Stimulated activated naive CD4-positive, alpha-beta T cell (primary cell): ENCODE measurements around the gene NDUFB6.
"Not testable (repeated sequence)": the region's sequence is repeated elsewhere in the genome, so short reads cannot be mapped to it uniquely, and the experiment has no call there.

ENCODE experiments used
- DNase-seq, 6 experiments: peaks; one replicate each; lab custom pipeline; 2025; lab: John Stamatoyannopoulos, UW

NDUFB6 gene

DNA sequence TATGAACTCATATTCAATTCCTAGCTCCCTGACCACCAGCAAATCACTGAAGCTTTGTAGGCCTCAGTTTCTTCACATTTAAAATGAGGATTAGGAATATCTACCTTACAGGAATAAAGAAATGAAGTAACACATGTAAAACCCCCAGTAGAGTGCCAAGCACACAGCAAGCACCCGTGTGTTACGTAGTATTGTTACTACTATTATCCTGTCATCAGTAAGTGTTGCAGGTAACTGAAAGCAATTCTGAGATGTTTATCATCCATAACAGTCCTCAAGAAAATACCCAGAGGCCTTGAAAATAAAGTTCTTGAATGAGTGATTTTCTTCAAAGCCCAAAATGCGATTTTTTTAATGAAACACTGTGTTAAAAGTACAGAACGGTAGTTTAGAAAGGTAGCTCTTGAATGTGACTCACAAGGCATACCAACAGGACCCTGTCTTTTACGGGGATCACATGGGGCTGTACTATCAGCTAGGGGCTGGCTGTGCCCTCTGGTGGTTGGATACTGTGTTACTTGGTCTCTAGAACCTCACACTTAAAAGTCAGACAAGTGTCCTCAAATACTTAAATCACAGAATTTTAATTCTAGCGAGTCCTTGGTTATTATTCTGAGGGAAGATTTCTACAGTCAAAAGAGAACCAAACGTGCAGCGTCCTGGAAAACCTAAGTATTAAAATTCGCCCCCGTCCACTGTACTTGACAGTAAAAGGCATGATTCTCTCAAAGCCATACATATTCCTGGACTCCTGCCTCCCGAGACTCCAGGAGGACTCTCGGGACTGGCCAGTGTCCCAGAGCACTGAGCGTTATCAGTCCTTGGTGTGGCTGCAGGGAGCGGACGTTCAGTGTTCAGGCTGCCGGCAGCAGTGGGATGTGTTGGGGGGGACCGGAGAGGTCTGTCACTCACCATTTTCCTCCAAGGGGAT is 725 bp downstream of the NDUFB6 start:
- DNase-seq, result peak; percentile 21 to 80 (median 68)

- no peak for DNase-seq
Measured at GRCh38 chr9:32570262-32570661, 2.7 kb downstream of the NDUFB6 start.

DNA sequence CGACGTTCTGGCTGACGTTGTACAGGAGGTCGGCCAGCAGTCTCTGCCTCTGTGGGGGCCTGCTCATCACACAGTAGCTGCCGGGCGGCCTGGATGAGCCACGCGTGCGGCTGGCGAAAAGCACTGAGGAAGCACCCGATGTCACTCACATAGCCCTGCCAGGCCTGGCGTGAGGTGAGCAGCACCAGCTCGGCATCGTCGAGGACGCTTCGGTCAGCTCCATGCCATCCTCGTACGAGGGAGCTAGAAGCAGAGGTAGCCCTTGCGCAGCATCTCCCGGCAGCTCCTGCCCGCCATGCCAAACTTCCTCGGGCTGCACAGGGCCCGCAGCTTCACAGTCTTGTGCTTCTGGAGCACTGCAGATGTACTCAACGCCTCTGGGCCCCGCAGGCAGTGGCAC is 6.2 kb downstream of the NDUFB6 start:
- DNase-seq, result no peak

DNA sequence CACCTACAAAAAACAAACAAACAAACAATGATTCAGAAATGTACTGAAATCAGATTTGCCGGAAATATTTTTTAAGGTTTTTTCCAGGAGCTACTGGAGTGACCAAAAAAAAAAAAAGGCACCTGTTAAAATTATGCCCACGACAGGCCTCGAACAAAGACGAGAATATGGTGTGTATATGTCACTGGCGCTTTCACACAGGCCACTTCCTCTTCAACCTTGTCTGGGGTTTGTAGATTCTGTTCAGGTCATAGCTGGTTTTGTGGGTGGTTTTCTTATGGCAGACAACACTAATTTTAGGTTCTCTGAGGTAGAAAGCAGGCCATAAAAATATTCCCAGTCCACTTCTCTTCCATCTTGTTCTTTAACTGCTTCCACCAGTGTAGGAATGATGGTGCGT is 7.0 kb downstream of the NDUFB6 start:
- no peak for DNase-seq

- no peak for DNase-seq
Measured at GRCh38 chr9:32558408-32558934, 14.5 kb downstream of the NDUFB6 start.

DNA sequence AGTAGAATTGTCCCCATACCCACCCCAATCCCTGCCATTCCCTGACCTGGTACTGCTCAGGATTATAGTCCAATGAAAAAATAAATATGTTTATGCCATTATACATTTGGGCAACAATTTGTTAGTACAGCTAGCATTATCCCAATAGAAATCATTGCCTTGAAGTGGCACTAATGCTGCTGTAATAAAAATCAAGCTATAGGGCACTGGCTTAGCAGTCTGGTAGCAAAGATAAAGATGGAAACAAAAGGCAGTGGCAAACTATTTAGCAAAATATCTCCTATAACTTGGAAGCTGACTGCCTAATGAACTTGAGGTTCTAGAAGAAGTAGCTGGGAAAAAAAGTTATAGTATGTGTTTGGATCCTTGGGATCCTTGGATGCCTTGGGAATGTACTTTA is 18.4 kb downstream of the NDUFB6 start:
- no peak for DNase-seq

GRCh38 chr9:32554107-32554506 is 18.9 kb downstream of the NDUFB6 start:
- DNase-seq, result no peak

DNA sequence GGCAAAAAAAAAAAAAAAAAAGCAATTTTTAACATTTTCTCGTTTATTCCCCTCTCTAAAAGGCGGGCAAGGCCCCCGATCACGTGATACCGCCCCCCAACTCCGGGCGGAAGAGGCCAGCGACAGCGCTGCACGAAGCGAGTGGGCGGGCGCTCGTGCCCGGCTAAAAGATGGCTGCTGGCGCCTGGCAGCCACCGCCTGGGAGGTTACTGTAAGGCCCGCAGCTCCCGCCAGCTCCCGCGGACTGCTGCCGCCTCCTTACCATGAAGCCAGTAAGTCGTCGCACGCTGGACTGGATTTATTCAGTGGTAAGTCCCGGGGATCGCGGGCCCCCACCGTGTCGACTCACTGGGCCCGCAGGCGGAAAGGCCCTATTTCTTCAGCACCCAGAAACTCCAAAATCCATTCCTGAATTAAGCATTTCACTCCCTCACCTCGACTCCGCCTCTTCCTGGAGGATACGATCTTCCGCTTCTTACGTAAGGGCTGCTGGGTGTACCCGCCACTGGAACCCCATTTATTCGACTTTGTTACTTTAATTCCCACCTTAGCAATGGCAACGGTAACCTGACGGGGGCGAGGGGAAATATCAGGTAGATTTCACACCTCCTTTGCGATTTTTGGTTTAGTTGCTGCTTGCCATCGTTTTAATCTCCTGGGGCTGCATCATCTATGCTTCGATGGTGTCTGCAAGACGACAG is 20.6 kb downstream of the NDUFB6 start, which contains the start of the genes SMIM27 and TOPORS:
Gene SMIM27, plus strand, starts transcription at position 156 of the 701 bp plus-strand sequence. Its CDS starts 108 bp downstream, at position 264.
Gene TOPORS, minus strand, starts transcription at position 415 of the 701 bp plus-strand sequence. Its CDS starts 150 bp downstream, at position 265.
- DNase-seq, result peak; percentile 82 to 89 (median 87)

GRCh38 chr9:32551276-32552051 is 21.5 kb downstream of the NDUFB6 start:
- peak; percentile 31 to 76 (median 54) for DNase-seq

- peak; percentile 93 to 98 (median 96) for DNase-seq
Measured at GRCh38 chr9:32550562-32551275, 22.2 kb downstream of the NDUFB6 start.

DNA sequence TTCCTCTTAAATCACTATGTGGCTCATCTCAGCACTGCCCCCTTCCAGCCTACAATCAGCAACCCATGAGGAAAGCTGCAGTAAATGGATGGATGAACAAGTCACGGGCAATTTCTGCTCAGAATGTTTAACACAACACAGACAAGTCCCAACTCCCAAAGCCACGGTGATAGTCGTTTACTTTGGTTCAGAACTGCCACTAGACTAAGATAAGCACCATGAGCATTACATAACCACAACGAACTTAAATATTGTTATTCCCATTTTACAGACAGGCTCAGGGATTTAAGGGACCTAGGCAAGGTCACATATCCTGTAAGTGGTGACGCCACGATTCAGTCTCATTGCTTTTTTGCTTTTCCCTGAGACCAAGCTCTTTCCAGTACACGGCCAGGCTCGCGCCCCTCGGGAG is 22.8 kb downstream of the NDUFB6 start:
- no peak for DNase-seq

DNA sequence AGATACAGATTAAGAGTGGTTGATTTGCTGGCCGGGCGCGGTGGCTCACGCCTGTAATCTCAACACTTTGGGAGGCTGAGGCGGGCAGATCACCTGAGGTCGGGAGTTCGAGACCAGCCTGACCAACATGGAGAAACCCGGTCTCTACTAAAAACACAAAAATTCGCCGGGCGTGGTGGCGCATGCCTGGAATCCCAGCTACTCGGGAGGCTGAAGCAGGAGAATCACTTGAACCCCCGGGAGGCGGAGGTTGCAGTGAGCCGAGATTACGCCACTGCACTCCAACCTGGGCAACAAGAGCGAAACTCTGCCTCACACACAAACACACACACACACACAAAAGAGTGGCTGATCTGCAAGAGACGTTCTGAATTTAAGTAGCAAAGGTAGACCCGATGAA is 24.7 kb downstream of the NDUFB6 start:
- not testable (repeated sequence) for DNase-seq

- no peak for DNase-seq
Measured at GRCh38 chr9:32545884-32546283, 27.1 kb downstream of the NDUFB6 start.

GRCh38 chr9:32543047-32543446 is 29.9 kb downstream of the NDUFB6 start:
- DNase-seq, result no peak

- no peak for DNase-seq
Measured at GRCh38 chr9:32533816-32534215, 39.1 kb downstream of the NDUFB6 start.

DNA sequence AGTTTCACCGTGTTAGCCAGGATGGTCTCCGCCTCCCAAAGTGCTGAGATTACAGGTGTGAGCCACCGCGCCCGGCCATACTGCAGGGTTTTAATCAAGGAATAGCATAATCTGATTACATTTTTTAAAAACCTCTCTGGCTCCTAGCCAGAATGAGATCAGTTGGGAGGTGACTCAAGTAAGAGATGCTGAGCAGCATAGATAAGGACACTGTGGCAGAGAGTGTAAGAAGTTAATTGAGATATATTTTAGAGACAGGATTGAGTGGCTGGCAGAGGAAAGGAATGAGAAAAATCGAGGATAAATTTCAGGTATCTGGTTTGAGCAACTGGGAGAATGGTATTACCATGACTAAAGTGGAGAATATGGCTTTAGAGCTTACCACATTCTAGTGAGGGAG is 39.6 kb downstream of the NDUFB6 start:
- no peak for DNase-seq

DNA sequence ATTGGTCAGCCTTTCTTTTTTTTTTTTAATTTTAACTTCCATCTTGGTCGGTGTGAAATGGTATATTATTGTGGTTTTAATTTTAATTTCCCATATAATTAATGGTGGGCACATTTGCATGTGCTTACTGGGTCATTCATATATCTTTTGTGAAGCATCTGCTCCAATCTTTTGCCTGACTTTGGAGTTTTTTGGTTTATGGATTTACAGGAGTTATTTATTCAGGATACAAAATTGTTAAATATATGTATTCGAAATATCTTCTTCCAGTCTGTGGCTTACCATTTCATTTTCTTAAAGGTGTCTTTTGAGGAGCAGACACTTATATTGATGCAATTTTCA is 46.3 kb downstream of the NDUFB6 start:
- no peak for DNase-seq

- peak; percentile 75 to 87 (median 82) for DNase-seq
Measured at GRCh38 chr9:32526041-32526706, 46.8 kb downstream of the NDUFB6 start, which contains the start of gene RIGI. Gene RIGI (minus strand): TSS chr9:32526196. CDS start chr9:32526166, 30 bp downstream.

- DNase-seq, result no peak
Measured at GRCh38 chr9:32525709-32526030, 47.3 kb downstream of the NDUFB6 start.

DNA sequence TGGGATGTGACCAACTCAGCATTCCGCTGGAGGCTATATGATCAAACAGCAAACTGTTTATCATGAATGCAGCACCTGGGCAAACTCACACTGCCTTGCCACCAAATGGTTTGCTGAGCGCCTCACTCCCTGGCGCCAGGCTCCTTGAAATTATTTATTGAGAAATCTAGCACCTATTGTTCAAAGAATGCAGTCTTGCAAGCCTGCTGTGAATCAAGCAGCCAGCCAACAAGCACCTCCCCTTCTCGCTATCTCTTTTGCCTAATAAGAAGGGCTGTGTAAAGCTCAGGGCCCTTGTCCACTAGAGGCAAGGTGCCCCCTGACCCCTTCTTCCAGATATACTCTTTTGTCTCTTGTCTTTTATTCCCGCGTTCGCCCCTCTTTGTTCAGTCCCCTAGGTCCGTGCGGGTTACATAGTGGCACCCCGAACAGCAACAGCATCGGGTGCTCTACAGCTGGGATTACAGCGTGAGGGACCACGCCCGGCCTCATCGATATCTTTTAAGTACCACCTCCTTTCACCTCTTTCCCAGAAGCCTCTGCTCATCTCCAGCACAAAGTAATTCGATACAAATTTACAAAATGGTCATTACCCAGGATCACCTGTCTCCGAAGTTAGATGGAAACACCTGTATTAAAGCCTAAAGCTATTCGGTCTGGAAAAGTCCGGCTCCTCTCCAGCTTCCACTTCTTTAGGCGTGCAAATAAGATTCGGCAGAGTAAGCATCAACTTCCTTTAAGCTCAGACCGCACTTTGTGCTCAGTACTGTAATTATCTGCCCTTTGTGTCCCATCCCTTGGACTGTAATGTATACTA is 47.9 kb downstream of the NDUFB6 start:
- peak in 3 of 6 experiments; percentile 10 to 50 (median 19) for DNase-seq
